HG03432 (cell line): ENCODE measurements around the gene AMDHD1.
A peak's percentile ranks its signal among the peaks of the same experiment; 100 is the strongest.

Experiments
- ATAC-seq: cut with Tn5 transposase; IDR thresholded peaks from one replicate; pipeline ENCODE4 v1.9.1; 2021; ENCODE audit warnings: mild to moderate bottlenecking, moderate library complexity; ENCODE audit not compliant: unreplicated experiment

Gene AMDHD1

DNA sequence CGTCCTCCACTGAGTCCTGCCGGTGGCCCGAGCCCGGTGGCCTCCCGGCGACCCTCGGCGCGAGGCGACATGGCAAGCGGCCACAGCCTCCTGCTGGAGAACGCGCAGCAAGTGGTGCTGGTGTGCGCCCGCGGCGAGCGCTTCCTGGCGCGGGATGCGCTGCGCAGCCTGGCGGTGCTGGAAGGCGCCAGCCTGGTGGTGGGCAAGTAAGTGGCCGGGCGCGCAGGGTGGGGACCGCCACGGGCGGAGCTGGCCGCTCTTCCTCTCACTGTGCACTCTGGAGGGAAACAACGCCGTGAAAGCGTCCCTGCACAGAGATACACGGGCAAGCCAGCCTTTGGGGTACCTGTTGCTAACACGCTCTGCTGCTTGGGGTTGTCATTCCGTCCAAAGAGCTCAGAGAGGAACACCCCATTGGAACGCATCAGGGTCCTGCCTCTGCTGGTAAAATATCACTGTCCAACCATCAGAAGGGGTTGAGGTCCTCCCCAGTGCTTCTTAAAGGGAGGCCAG, at the start of gene AMDHD1:
Gene AMDHD1 (plus strand): TSS at position 2 of the 513 bp plus-strand sequence. CDS start 68 bp downstream, at position 70.
- peak; percentile 69 for ATAC-seq

GRCh38 chr12:95896846-95897245, 46.3 kb upstream of the AMDHD1 start:
- ATAC-seq = no peak

DNA sequence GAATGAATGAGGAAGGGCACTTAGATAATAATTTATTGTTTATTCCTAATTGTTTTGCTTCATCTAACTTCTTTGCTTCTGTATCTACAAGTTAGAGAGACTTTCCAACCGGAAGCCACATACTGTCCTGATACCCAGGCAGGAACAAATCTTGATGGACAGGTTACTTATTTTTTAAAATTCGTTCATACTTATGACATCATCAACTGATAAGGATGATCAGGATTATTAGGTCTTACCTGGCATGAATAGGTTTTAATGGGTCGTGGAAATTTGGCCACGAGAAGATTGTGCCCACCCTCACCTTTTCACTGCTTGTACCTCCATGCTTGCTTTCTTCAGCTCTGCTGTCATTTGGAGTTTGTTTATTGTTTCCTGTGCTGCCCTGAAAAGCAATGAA, 45.0 kb upstream of the AMDHD1 start:
- no peak for ATAC-seq

GRCh38 chr12:95908573-95908972, 34.6 kb upstream of the AMDHD1 start:
- ATAC-seq = no peak

DNA sequence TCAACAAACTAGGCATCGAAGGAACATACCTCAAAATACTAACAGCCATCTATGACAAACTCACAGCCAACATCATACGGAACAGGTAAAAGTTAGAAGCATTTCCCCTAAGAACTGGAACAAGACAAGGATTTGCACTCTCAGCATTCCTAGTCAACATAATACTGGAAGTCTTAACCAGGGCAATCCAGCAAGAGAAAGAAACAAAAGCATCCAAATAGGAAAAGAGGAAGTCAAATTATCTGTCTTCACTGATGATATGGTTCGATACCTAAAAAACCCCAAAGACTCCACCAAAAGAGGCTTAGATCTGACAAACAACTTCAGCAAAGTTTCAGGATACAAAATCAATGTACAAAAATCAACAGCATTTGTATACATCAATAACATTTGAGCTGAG, 33.3 kb upstream of the AMDHD1 start:
- no peak for ATAC-seq

- ATAC-seq = peak; percentile 88
These were observed 24.7 kb upstream of the AMDHD1 start for GRCh38 chr12:95918194-95918993.

DNA sequence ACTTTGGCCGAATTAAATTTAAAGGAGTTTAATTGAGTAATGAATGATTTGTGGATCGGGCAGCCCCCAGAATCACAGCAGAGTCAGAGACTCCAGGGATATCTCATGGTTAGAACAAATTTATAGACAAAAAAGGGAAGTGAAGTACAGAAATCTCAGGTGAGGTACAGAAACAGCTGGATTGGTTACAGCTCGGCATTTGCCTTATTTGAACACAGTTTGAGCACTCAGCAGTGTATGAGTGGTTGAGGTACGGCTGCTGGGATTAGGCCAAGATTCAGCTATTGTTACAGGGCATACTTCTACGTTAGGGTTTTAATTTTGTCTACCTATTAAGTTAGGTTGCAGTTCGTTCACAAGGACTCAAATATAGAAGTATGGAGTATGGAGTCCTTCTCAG, 24.0 kb upstream of the AMDHD1 start:
- no peak for ATAC-seq

DNA sequence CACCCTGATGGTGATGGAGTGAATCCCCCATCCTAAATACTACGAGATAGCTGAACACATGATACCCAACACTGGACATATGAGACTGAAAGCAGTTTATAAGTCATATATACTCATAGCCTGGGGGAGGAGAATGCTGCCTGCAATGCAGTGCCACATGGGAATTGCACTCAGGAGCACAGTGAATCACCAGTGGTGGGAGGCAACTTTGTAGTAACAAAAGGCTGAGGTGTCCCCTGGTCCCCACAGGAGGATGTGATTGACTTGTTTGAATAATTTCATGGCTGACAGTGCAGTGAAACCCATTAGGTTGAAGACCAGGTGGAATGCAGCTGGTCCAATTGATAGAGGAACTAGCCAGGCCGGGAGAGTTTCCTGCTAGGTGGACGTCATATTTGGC, 20.9 kb upstream of the AMDHD1 start:
- ATAC-seq = no peak

DNA sequence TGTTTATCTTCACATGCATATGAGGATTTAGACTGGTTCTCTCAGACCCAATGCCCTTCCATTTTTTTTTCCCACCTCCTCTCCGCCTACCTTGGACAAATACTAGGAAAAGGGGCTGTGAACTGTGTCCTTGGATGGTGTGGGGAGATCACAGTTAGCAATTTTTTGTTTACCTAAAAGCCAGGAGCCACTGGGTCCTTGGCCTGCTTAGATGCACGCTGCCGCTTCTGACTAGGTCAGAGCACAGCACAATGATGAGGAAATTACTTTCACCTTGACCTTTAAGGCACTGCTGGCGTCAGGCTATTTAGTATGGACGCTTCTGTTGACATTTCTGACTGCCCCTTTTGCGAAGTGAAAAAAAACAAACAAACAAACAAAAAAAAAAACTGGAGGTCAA, 2.6 kb upstream of the AMDHD1 start:
- no peak for ATAC-seq

GRCh38 chr12:95942101-95942523, 1.0 kb upstream of the AMDHD1 start:
- no peak for ATAC-seq

DNA sequence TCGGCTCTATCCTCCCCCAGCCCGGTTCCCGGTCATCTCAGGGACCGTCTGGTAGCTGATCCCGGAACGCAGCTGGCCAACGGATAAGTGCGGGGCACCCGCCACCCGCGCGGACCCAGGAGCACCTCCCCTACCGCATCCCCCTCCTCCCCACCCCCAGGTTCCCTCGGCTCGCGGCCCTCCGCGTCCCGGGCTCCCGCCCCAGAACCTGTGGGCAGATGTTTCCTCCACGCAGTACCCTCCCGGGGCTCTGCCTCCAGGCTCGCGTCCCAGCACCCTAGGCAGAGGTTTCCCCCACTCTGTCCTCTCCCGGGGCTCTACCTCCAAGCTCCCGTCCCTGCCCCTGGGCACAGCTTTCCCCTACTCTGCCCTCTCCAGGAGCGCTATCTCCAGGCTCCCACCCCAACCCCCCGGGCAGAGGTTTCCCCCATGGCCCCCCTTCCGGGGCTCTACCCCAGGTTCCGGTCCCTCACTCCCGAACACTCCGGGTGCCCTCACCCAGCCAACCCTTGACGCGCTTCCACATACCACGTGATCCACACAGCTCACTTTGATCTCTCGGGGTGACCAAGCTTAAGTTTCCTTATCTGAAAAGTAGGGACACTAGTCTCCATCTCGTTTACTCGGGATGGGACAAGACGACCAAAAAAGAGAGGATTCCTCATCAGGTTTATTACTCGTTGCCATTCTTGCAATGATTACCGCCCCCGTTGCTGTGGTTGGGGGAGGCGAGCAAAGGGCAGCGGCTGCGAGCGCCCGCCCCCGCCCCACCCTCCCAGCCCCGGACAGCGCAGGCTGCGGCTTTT, 404 bp upstream of the AMDHD1 start, which contains the start of gene CCDC38:
Gene CCDC38 (minus strand): TSS at position 91 of the 806 bp plus-strand sequence. CDS start 6,105 bp downstream, outside the sequence.
- ATAC-seq = peak; percentile 98

DNA sequence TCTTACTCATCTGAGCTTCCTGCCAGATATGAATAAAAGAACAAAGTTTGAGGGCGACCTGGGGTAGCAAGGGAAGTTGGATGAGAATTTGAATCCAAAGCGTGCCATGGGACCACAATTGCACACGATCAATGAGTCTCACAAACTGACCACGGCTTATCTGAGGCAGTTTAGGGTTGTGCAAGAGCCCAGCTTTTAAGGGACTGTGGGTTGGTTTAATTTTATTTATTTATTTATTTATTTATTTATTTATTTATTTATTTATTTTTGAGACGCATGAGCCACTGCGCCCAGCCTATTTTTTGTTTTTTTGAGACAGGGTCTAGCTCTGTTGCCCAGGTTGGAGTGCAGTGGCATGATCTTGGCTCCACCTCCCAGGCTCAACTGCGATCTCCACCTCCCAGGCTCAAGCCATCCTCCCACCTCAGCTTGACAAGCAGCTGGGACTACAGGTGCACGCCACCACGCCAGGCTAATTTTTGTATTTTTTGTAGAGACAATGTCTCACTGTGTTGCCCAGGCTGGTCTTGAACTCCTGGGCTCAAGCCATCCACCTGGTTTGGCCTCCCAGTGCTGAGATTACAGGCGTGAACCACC, 1.1 kb downstream of the AMDHD1 start:
- no peak for ATAC-seq

DNA sequence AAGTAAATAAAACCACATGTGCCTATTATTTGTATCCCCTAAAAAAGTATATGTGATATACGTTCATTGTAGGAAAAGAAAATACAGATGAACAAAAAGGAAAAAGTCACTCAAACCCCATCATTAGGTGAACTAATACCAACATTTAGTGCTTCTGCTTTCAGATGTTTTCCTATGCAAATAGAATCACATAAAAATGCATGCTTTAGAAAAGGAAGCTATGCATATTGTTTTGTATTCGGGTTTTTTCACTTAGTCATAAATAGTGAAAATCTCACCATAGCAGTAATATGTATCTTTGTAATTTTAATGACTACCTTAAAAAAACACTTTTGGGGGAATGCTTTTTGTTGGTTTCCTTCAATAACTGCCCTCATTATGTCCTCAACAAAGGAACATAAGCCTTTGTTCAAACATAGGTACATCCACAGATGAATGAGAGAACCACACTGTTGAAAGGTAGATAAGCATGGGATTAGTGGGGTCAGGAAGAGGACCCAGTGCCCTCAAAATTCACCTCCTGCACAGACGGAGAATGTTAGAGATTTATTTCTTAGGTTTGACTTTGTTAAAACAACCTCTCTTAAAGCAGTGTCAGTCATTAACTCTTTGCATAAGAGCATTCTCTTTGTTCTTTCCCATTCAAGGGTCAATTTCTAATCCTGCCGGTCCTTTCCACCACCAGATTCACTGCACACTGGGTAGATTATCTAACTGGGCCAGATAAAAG, 6.5 kb downstream of the AMDHD1 start:
- ATAC-seq = no peak

- ATAC-seq = no peak
These were observed 8.4 kb downstream of the AMDHD1 start for GRCh38 chr12:95951515-95951914.

- ATAC-seq = no peak
These were observed 9.9 kb downstream of the AMDHD1 start for GRCh38 chr12:95953000-95953399.

DNA sequence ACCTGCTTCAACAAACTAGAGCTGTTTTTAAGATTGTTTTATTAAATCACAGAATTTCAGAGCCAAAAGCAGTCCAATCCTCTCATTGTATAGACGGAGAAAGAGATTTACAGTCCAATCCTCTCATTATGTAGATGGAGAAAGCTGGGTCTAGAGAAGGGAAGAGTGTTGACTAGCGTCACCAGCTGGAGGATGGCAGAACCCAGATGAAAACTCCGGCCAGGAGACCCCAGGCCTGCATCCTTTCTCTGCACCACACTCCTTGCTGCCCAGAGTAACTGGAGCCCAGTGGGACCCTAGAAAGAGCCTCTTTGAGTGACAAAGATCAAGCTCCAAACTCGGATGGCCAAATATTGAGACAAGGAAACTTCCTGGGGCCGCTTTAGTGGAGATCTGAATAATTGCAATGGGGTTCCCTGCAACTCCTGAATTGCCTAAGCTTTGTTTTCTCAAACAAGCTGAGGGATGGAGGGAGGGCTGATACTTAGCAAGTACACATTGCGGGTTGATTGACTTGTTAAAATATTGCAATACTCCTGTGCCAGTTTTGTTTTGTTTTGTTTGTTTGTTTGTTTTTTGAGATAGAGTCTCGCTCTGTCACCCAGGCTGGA, 12.5 kb downstream of the AMDHD1 start:
- ATAC-seq = no peak

- ATAC-seq = no peak
These were observed 13.5 kb downstream of the AMDHD1 start for GRCh38 chr12:95956557-95957145.

DNA sequence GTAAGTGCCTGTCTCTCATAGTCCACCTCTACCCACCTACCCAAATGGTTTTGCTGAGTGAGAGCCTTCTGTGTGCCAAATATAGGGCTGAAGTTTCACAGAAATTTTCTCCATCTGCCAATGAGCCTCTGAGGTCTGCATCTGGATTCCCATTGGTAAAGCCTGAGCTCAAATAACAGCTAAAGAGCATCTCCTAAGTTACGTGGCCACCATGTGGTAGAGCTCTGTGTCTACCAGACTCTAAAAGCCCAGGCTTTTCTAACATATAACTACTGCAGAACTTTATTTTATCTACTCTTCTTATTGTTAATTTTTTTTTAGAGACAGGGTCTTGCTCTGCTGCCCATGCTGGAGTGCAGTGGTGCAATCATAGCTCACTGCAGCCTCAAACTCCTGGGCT, 16.0 kb downstream of the AMDHD1 start:
- ATAC-seq = no peak

GRCh38 chr12:95960241-95960640, 17.1 kb downstream of the AMDHD1 start:
- no peak for ATAC-seq

DNA sequence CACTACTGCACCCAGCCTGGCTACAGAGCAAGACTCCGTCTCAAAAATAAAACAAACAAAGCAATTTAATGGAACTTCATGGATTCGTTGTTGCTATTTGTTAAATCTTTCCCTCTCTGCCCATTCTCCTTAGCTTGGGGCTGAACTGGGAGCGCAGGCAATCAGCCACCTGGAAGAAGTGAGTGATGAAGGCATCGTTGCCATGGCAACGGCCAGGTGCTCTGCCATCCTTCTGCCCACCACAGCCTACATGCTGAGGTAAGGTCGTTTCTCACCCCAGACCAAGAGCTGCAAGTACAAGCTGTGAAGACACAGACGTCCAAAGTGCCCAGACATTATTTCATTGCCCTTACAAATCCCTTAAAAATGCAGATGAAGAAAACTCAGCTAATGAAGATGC, 19.1 kb downstream of the AMDHD1 start:
- no peak for ATAC-seq
